ENCODE measurements around the gene CARD8.

The CARD8 gene

GRCh38 chr19:48170817-48171347 lies 84.8 kb downstream of the CARD8 start:
- no peak for DNase-seq (ENCODE audit: low spot score)

DNA sequence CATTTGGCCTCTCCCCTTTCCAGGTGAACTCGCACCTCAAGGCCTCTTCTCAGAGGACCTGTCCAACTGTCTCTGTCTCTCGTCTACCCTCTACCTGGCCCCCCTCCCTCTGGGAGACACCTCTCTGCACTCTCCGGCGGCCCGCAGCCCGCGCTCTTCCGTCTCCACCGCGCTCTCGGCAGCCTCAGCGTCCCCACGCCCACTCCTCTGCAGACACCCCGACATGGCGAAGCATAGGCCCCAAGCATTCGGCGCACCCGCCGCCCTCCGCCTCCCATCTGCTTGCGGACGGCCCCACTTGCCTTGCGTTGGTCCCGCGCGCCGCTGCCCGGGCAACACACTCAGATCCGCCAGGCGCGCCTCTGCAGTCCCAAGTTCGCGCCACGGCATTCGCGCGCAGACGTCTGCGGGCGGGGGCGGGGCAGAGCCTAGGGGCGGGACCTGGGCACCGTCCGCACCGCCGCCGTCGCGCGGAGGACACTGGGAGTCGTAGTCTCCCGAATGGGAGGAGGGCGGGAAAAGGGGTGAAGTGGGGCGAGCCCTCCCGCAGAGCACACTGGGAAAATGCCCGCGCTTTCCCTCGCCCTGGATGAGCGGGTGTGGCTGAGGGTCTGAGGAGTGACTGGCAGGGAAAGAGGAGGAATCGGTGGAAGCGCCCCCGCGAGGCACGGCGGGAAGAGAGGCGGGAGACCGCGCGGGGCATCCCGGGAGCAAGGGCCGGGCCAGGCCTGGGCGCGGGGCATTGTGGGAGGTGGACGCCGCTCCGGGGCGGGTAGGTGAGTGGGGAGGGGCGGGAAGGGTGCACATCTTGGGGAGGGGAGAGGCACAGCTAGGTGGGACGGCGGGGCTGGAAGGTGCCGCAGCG lies 85.5 kb downstream of the CARD8 start, which contains the start of the genes LIG1 and ZSWIM9:
Gene LIG1, minus strand, starts transcription at position 406 of the 865 bp plus-strand sequence. CDS start 4,778 bp downstream, outside the sequence.
Gene ZSWIM9, plus strand, starts transcription at position 742 of the 865 bp plus-strand sequence. CDS start 1,123 bp downstream, outside the sequence.
- DNase-seq (ENCODE audit: low spot score) = peak; percentile 87

DNA sequence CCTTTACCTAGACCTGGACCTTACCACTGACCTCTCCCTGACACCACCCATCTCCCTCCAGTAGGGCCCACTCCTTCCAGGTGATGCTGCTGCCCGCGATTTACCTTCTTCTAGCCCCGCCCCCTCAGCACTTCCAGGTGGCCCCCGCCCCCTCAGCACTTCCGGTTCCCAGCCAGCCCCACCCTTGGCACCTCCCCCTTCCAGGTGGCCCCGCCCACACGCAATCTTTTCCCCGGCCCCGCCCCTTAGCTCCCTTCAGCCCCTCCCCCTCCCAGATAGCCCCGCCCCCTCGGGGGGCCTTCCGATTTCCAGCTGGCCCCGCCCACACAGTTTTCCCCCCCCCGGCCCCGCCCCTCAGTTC lies 86.2 kb downstream of the CARD8 start:
- peak; percentile 90 for DNase-seq (ENCODE audit: low spot score)

DNA sequence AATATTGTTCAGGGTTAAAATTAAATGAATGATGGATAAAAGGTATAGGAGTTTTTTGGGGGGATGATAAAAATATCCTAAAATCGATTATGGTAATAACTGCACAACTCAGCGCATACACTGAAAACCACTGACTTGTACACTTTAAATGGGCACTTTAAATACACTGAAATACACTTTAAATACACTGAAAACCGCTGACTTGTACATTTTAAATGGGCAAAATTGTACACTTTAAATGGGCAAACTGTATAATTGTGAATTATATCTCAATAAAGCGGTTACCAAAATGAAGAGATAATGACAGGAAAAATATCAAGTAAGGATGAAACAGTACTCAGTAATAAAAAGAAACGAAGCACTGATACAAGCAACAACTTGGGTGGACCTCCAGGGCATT lies 87.0 kb downstream of the CARD8 start:
- DNase-seq (ENCODE audit: low spot score) = no peak

GRCh38 chr19:48158210-48158790 lies 97.4 kb downstream of the CARD8 start:
- no peak for DNase-seq (ENCODE audit: low spot score)

All from CD4-positive, alpha-beta T cell treated with Interleukin-6 at 100 ng/mL for 8 hours (primary cell).